ENCODE data around the gene ARPP19. TPM values are rescaled to one million over a fixed set of nuclear protein-coding genes. Genes with fewer than 3 reads are reported as not detected.

ARPP19 gene
- total and polyA plus RNA-seq, 2 experiments from 2014 or later: 78.3 to 192 TPM

GRCh38 chr15:52567871-52568600 is 794 bp downstream of the ARPP19 start (continued):
- no peak for TF ChIP-seq ZNF462 (CRISPR knock-in tag; IDR thresholded peaks at IDR 0.05)

- peaks cover 46% of the 10 kb centered on the region for H4K20me1 ChIP-seq (replicated peaks; ENCODE audit: insufficient read depth)
- H3K27ac Mint-ChIP-seq: no peak overlapping the region
- TF ChIP-seq EZH2 (IDR thresholded peaks at IDR 0.05; ENCODE audit: low read depth, unreplicated experiment) (no peak), NANOG (IDR thresholded peaks at IDR 0.05; ENCODE audit: borderline replicate concordance) (no peak), JUNB (IDR thresholded peaks at IDR 0.05; ENCODE audit: unreplicated experiment) (no peak), EZH2phosphoT487 (IDR thresholded peaks at IDR 0.05; ENCODE audit: unreplicated experiment) (no peak), CREB1 (CRISPR knock-in tag; IDR thresholded peaks at IDR 0.05; ENCODE audit: low read depth) (no peak), ZNF114 (CRISPR knock-in tag; IDR thresholded peaks at IDR 0.05) (no peak), ETS1 (IDR thresholded peaks at IDR 0.05) (no peak), ZNF331 (CRISPR knock-in tag; IDR thresholded peaks at IDR 0.05; ENCODE audit: low read depth) (no peak), POLR2AphosphoS5 (IDR thresholded peaks at IDR 0.05; ENCODE audit: low read depth) (no peak), REST (IDR thresholded peaks at IDR 0.05; ENCODE audit: unreplicated experiment) (no peak), STAT1 (IDR thresholded peaks at IDR 0.05; ENCODE audit: unreplicated experiment) (no peak)
Observed at GRCh38 chr15:52566889-52567288, 1.9 kb downstream of the ARPP19 start.

More at GRCh38 chr15:52566889-52567288, 1.9 kb downstream of the ARPP19 start:
- ATAC-seq (no peak), DNase-seq (ENCODE audit: low spot score) (no peak)
- peak overlapping the region; percentile 95 for H3K4me3 ChIP-seq
- peak overlapping the region; percentile 90 for H3K4me2 ChIP-seq
- no peaks in the 10 kb centered on the region for H3K9me2 ChIP-seq (ENCODE audit: insufficient read depth)
- Mint-ChIP-seq H3K9me3 (no peaks in the 10 kb centered on the region; the same call in 2 of the 3 replicates), H3K36me3 (ENCODE audit: low read depth) (peaks cover 3% of the 10 kb centered on the region; the same call in 2 of the 3 replicates), H3K4me1 (peaks cover 26% of the 10 kb centered on the region; the same call in 2 of the 3 replicates), H3K27me3 (ENCODE audit: insufficient read depth, low read depth, poor library complexity) (peaks cover 7% of the 10 kb centered on the region), H3K4me3 (peak overlapping the region; percentile 93)
- H3K27me3 ChIP-seq (ENCODE audit: insufficient read depth): no peaks in the 10 kb centered on the region
- peaks cover 67% of the 10 kb centered on the region for H3K79me2 ChIP-seq (replicated peaks; ENCODE audit: insufficient read depth)
- H3K36me3 ChIP-seq (ENCODE audit: insufficient read depth): no peaks in the 10 kb centered on the region
- H3F3A ChIP-seq (replicated peaks; ENCODE audit: low read depth): no peaks in the 10 kb centered on the region
- H3K27ac ChIP-seq (ENCODE audit: low read depth): peak overlapping the region; percentile 2; the same call in 1 of the 2 replicates
- H2AFZ ChIP-seq: no peak overlapping the region
- peaks cover 18% of the 10 kb centered on the region; the same call in 1 of the 2 replicates for H3K4me1 ChIP-seq (ENCODE audit: insufficient read depth)

All from GM23338 (cell line).